Right atrium auricular region (tissue), 2 donors: ENCODE measurements around the gene TXLNA. TPM values are rescaled to one million over a fixed set of nuclear protein-coding genes. Genes with fewer than 3 reads are reported as not detected.

ENCODE experiments used
- DNase-seq: peaks from one replicate; pipeline ENCODE4 v3.0.0-alpha.2; 2019; ENCODE audit warnings: low spot score
- H3K27ac ChIP-seq, 2 donors: fragments of 200-600 bp; sonication (generic); 1 replicate in 1 of 2; 2 replicates in 1 of 2; pipeline ENCODE4 v1.5.1; 2016 to 2019
- H3K27me3 ChIP-seq, 2 donors: fragments of 200-600 bp; sonication (generic); one replicate each; pipeline versions ENCODE4 v1.5.1 to v1.6.0; 2017 to 2019
- H3K36me3 ChIP-seq: fragments of 200-600 bp; sonication (generic); one replicate; pipeline ENCODE4 v1.5.1; 2016
- H3K4me1 ChIP-seq, 2 donors: fragments of 200-600 bp; sonication (generic); one replicate each; pipeline versions ENCODE4 v1.5.1 to v1.6.0; 2017 to 2019
- H3K4me3 ChIP-seq, 2 donors: fragments of 200-600 bp; sonication (generic); 1 replicate in 1 of 2; 2 replicates in 1 of 2; pipeline ENCODE4 v1.5.1; 2017 to 2019; ENCODE audit warnings: mild to moderate bottlenecking in 1 of 2, moderate library complexity in 1 of 2
- H3K9me3 ChIP-seq, 2 donors: fragments of 200-600 bp; sonication (generic); one replicate each; pipeline ENCODE4 v1.5.1; 2019
- CTCF ChIP-seq, 2 donors: fragments of 200-600 bp; sonication (generic); IDR thresholded peaks; one replicate each; pipeline ENCODE4 v1.5.1; 2019; ENCODE audit warnings: antibody characterized with exemption in 2 of 2
- total RNA-seq, 2 donors: library from RNA; depleted of rRNA; stranded (reverse); fragments of >200 nt; gene quantifications; one replicate each; pipeline ENCODE4 v1.1.0, GENCODE V29; 2016

Gene TXLNA
- total RNA-seq, 2 donors from 2014 or later, result 16.1 to 29.4 TPM

- Histone ChIP-seq H3K36me3 (peaks cover 32% of the 10 kb centered on the region), H3K9me3 (no peaks in the 10 kb centered on the region)
Observed at GRCh38 chr1:32181065-32181464, 1.6 kb downstream of the TXLNA start.

GRCh38 chr1:32181563-32181962 is 2.1 kb downstream of the TXLNA start:
- H3K27ac ChIP-seq, result peak overlapping the region in 1 of 2 donors; percentile 93
- H3K27me3 ChIP-seq, result no peaks in the 10 kb centered on the region
- no peaks in the 10 kb centered on the region for H3K9me3 ChIP-seq
- peaks cover 37% of the 10 kb centered on the region for H3K36me3 ChIP-seq
- DNase-seq, result no peak
- H3K4me1 ChIP-seq, result peaks cover 0 to 49% of the 10 kb centered on the region in 2 donors
- peak overlapping the region in 1 of 2 donors; percentile 64 for H3K4me3 ChIP-seq
- no peak for TF ChIP-seq CTCF (IDR thresholded peaks at IDR 0.05)

More at GRCh38 chr1:32181065-32181464, 1.6 kb downstream of the TXLNA start:
- Histone ChIP-seq H3K27me3 (no peaks in the 10 kb centered on the region), H3K27ac (peak overlapping the region in 1 of 2 donors; percentile 93), H3K4me3 (peak overlapping the region in 1 of 2 donors; percentile 64), H3K4me1 (peaks cover 0 to 49% of the 10 kb centered on the region in 2 donors)
- TF ChIP-seq CTCF (IDR thresholded peaks at IDR 0.05), result no peak
- DNase-seq, result no peak

GRCh38 chr1:32182060-32182459 is 2.6 kb downstream of the TXLNA start:
- no peak overlapping the region for H3K4me3 ChIP-seq
- no peaks in the 10 kb centered on the region for H3K9me3 ChIP-seq
- DNase-seq, result no peak
- no peak for TF ChIP-seq CTCF (IDR thresholded peaks at IDR 0.05)
- no peak overlapping the region for H3K27ac ChIP-seq
- H3K27me3 ChIP-seq, result no peaks in the 10 kb centered on the region
- peaks cover 42% of the 10 kb centered on the region for H3K36me3 ChIP-seq
- peaks cover 0 to 49% of the 10 kb centered on the region in 2 donors for H3K4me1 ChIP-seq

GRCh38 chr1:32184650-32185049 is 5.2 kb downstream of the TXLNA start:
- Histone ChIP-seq H3K9me3 (no peaks in the 10 kb centered on the region), H3K36me3 (peaks cover 68% of the 10 kb centered on the region), H3K27ac (no peak overlapping the region), H3K4me1 (peaks cover 0 to 43% of the 10 kb centered on the region in 2 donors), H3K4me3 (no peak overlapping the region), H3K27me3 (no peaks in the 10 kb centered on the region)
- TF ChIP-seq CTCF (IDR thresholded peaks at IDR 0.05), result no peak
- no peak for DNase-seq

- DNase-seq, result no peak
- TF ChIP-seq CTCF (IDR thresholded peaks at IDR 0.05), result no peak
- no peak overlapping the region for H3K27ac ChIP-seq
- no peaks in the 10 kb centered on the region for H3K9me3 ChIP-seq
- H3K36me3 ChIP-seq, result peaks cover 82% of the 10 kb centered on the region
- H3K27me3 ChIP-seq, result no peaks in the 10 kb centered on the region
- peaks cover 0 to 32% of the 10 kb centered on the region in 2 donors for H3K4me1 ChIP-seq
- H3K4me3 ChIP-seq, result no peak overlapping the region
Observed at GRCh38 chr1:32186077-32186476, 6.6 kb downstream of the TXLNA start.

GRCh38 chr1:32186491-32186890 is 7.0 kb downstream of the TXLNA start:
- Histone ChIP-seq H3K27me3 (no peaks in the 10 kb centered on the region), H3K27ac (no peak overlapping the region), H3K9me3 (no peaks in the 10 kb centered on the region), H3K4me3 (no peak overlapping the region), H3K4me1 (peaks cover 0 to 28% of the 10 kb centered on the region in 2 donors), H3K36me3 (peaks cover 84% of the 10 kb centered on the region)
- DNase-seq, result no peak
- TF ChIP-seq CTCF (IDR thresholded peaks at IDR 0.05), result no peak
